KMS-11 (cell line): ENCODE measurements around the gene DECR2.

Experiments
- H2AFZ ChIP-seq: fragments of 200-600 bp; sonication (generic); 2 replicates; pipeline ENCODE4 v1.6.1; 2016; ENCODE audit warnings: antibody characterized with exemption, mixed run types, low read depth
- H3K27ac ChIP-seq: fragments of 200-600 bp; sonication (generic); 2 replicates; pipeline ENCODE4 v1.6.1; 2016; ENCODE audit warnings: mild to moderate bottlenecking, mixed run types
- H3K27me3 ChIP-seq: fragments of 200-600 bp; sonication (generic); 2 replicates; pipeline ENCODE4 v1.6.1; 2017; ENCODE audit warnings: mild to moderate bottlenecking, low read depth, mixed run types, moderate library complexity; ENCODE audit not compliant: insufficient read depth
- H3K36me3 ChIP-seq: fragments of 200-600 bp; sonication (generic); 2 replicates; pipeline ENCODE4 v1.6.1; 2017; ENCODE audit warnings: mild to moderate bottlenecking, mixed run types; ENCODE audit not compliant: insufficient read depth
- H3K4me1 ChIP-seq: fragments of 200-600 bp; sonication (generic); 2 replicates; pipeline ENCODE4 v1.6.1; 2016; ENCODE audit warnings: mild to moderate bottlenecking, low read depth, mixed run types; ENCODE audit not compliant: poor library complexity, severe bottlenecking
- H3K4me2 ChIP-seq: fragments of 200-600 bp; sonication (generic); 2 replicates; pipeline ENCODE4 v1.7.0; 2016; ENCODE audit warnings: mild to moderate bottlenecking, mixed run types
- H3K4me3 ChIP-seq: fragments of 200-600 bp; sonication (generic); IDR thresholded peaks from 2 replicates; pipeline ENCODE4 v1.6.1; 2017; ENCODE audit warnings: low read depth, low read length, mixed read lengths; ENCODE audit not compliant: insufficient read depth
- H3K79me2 ChIP-seq: fragments of 200-600 bp; sonication (generic); 2 replicates; pipeline ENCODE4 v1.6.1; 2016; ENCODE audit warnings: low read depth, mixed run types; ENCODE audit not compliant: insufficient read depth
- H3K9ac ChIP-seq: fragments of 200-600 bp; sonication (generic); 2 replicates; pipeline ENCODE4 v1.6.1; 2016; ENCODE audit warnings: mild to moderate bottlenecking, mixed run types
- H4K20me1 ChIP-seq: fragments of 200-600 bp; sonication (generic); 2 replicates; pipeline ENCODE4 v1.6.1; 2016; ENCODE audit warnings: mild to moderate bottlenecking, mixed run types; ENCODE audit not compliant: insufficient read depth
- TF ChIP-seq, protein P1 (sequence below): fragments of 200-600 bp; sonication (generic); conservative IDR thresholded peaks from 2 replicates; pipeline ENCODE4 v1.6.1; 2017; ENCODE audit warnings: low read depth, mild to moderate bottlenecking, antibody characterized with exemption, low read length, moderate library complexity, mixed read lengths

The DECR2 gene

DNA sequence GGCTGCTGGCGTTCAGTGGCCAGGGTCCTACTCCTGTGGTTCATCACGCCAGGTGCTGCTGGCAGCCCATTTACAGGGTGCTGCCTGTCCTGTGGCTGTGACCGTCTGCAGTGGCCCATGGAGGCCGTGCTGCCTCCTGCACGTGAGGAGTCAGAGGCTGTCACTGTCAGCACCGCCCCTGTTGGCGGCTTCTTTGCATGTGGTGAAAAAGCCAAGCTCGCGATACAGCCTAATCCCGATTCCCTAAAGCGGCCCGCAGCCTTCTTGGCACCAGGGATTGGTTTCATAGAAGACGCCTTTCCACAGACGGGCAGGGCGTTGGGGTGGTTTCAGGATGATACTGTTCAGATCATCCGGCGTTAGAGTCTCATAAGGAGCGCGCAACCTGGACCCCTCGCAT, 59.1 kb downstream of the DECR2 start:
- TF ChIP-seq, protein P1, sequence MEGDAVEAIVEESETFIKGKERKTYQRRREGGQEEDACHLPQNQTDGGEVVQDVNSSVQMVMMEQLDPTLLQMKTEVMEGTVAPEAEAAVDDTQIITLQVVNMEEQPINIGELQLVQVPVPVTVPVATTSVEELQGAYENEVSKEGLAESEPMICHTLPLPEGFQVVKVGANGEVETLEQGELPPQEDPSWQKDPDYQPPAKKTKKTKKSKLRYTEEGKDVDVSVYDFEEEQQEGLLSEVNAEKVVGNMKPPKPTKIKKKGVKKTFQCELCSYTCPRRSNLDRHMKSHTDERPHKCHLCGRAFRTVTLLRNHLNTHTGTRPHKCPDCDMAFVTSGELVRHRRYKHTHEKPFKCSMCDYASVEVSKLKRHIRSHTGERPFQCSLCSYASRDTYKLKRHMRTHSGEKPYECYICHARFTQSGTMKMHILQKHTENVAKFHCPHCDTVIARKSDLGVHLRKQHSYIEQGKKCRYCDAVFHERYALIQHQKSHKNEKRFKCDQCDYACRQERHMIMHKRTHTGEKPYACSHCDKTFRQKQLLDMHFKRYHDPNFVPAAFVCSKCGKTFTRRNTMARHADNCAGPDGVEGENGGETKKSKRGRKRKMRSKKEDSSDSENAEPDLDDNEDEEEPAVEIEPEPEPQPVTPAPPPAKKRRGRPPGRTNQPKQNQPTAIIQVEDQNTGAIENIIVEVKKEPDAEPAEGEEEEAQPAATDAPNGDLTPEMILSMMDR, result no peak
- Histone ChIP-seq H3K27me3 (no peaks in the 10 kb centered on the region), H3K27ac (no peak overlapping the region), H3K4me1 (no peaks in the 10 kb centered on the region), H3K36me3 (no peaks in the 10 kb centered on the region), H2AFZ (no peak overlapping the region), H3K79me2 (no peaks in the 10 kb centered on the region), H3K4me3 (no peak overlapping the region), H3K4me2 (no peak overlapping the region), H4K20me1 (no peaks in the 10 kb centered on the region), H3K9ac (no peak overlapping the region)
